ENCODE data around the gene NTSR1.

Gene NTSR1

DNA sequence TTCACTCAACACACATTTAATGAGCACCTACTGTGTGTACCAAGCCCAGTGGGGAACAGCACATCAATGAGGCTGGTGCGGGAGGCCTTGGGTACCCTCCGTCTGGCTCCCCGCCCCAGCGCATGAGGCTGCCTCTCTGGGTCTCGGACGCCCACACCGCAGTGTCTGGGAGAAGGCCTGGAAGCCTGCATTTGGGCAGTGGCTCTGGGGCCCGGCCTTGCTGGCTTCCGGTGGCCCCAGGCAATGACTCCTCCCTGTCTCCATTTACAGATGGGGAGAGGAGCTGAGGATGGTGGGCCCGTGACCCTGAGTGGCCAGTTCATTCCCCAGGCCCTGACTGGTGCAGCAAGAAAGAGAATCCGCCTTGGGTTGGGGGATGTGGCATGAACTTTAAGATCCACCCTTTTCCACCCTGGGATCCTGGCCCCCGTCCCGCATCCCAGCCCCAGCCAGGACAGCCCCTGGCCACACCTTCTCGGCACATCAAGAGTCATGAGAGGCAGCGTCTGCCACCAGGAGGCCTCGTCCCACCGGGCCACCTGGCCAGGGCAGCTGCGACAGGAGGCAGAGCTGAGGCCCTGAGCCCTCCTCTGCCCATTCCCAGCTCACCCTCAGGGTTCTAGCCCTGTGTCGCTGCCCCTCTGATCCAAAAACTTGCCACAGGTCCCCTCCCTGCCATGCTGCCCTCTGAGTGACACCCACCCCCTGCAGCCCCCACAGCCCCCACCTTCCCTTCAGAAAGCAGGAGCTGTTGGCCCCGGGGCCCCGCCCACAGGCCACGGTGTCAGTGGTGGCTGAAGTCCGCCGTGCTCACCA lies 70.2 kb downstream of the NTSR1 start:
- Histone ChIP-seq H3K36me3 (ENCODE audit: insufficient read depth, low read length) (no peaks in the 10 kb centered on the region), H3K27me3 (ENCODE audit: control insufficient read depth in 1 of 2, insufficient read depth in 2 of 2, low read length in 2 of 2) (no peaks in the 10 kb centered on the region), H3K9me3 (ENCODE audit: low read length) (no peaks in the 10 kb centered on the region), H3K27ac (ENCODE audit: low read depth, low read length) (no peak overlapping the region), H3K4me1 (ENCODE audit: insufficient read depth, low read length) (peaks cover 10% of the 10 kb centered on the region), H3K9ac (ENCODE audit: low read length) (no peak overlapping the region), H3K4me3 (ENCODE audit: low read depth in 1 of 2, low read length in 2 of 2) (no peak overlapping the region)

GRCh38 chr20:62779417-62779685 lies 70.7 kb downstream of the NTSR1 start:
- no peaks in the 10 kb centered on the region for H3K36me3 ChIP-seq (ENCODE audit: insufficient read depth, low read length)
- peaks cover 10% of the 10 kb centered on the region for H3K4me1 ChIP-seq (ENCODE audit: insufficient read depth, low read length)
- no peak overlapping the region for H3K9ac ChIP-seq (ENCODE audit: low read length)
- no peaks in the 10 kb centered on the region for H3K9me3 ChIP-seq (ENCODE audit: low read length)
- H3K4me3 ChIP-seq (ENCODE audit: low read depth in 1 of 2, low read length in 2 of 2) = no peak overlapping the region
- no peaks in the 10 kb centered on the region for H3K27me3 ChIP-seq (ENCODE audit: control insufficient read depth in 1 of 2, insufficient read depth in 2 of 2, low read length in 2 of 2)
- no peak overlapping the region for H3K27ac ChIP-seq (ENCODE audit: low read depth, low read length)

- no peak overlapping the region for H3K9ac ChIP-seq (ENCODE audit: low read length)
- peaks cover 10% of the 10 kb centered on the region for H3K4me1 ChIP-seq (ENCODE audit: insufficient read depth, low read length)
- H3K27me3 ChIP-seq (ENCODE audit: control insufficient read depth in 1 of 2, insufficient read depth in 2 of 2, low read length in 2 of 2) = no peaks in the 10 kb centered on the region
- no peaks in the 10 kb centered on the region for H3K36me3 ChIP-seq (ENCODE audit: insufficient read depth, low read length)
- no peak overlapping the region for H3K4me3 ChIP-seq (ENCODE audit: low read depth in 1 of 2, low read length in 2 of 2)
- no peak overlapping the region for H3K27ac ChIP-seq (ENCODE audit: low read depth, low read length)
- no peaks in the 10 kb centered on the region for H3K9me3 ChIP-seq (ENCODE audit: low read length)
Measured at GRCh38 chr20:62780204-62780603, 71.6 kb downstream of the NTSR1 start.

GRCh38 chr20:62780696-62781095 lies 72.1 kb downstream of the NTSR1 start:
- H3K9ac ChIP-seq (ENCODE audit: low read length) = no peak overlapping the region
- H3K4me1 ChIP-seq (ENCODE audit: insufficient read depth, low read length) = peaks cover 10% of the 10 kb centered on the region
- no peaks in the 10 kb centered on the region for H3K36me3 ChIP-seq (ENCODE audit: insufficient read depth, low read length)
- no peaks in the 10 kb centered on the region for H3K27me3 ChIP-seq (ENCODE audit: control insufficient read depth in 1 of 2, insufficient read depth in 2 of 2, low read length in 2 of 2)
- no peak overlapping the region for H3K4me3 ChIP-seq (ENCODE audit: low read depth in 1 of 2, low read length in 2 of 2)
- H3K27ac ChIP-seq (ENCODE audit: low read depth, low read length) = no peak overlapping the region
- no peaks in the 10 kb centered on the region for H3K9me3 ChIP-seq (ENCODE audit: low read length)

DNA sequence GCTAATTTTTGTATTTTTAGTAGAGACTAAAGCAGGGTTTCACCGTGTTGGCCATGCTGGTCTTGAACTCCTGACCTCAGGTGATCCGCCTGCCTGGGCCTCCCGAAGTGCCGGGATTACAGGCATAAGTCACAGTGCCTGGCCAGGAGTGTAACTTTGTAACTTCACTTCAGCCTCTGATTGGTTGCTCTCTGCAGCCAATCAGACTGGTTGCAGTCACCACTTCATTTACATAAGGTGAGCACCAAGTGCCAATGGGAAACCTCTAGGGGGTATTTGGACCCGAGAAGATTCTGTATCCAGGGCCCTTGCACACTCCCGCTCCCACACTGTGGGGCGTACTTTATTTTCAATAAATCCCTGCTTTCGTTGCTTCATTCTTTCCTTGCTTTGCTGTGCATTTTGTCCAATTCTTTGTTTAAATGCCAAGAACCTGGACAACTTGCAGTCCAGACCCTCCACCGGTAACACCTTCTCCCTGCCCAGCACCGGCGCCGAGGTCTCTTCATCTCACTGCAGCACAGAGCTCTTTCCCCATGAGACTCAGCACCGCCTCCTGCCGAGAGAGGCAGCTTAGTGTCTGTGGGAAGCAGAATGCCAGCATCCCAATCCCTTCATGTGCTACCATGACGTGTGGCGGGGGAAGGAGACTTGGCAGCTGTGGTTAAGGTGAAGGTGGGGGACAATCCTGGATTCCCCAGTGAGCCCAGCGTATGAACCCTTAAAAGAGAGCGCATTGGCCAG lies 73.7 kb downstream of the NTSR1 start:
- H3K27me3 ChIP-seq (ENCODE audit: control insufficient read depth in 1 of 2, insufficient read depth in 2 of 2, low read length in 2 of 2) = no peaks in the 10 kb centered on the region
- no peak overlapping the region for H3K9ac ChIP-seq (ENCODE audit: low read length)
- no peaks in the 10 kb centered on the region for H3K36me3 ChIP-seq (ENCODE audit: insufficient read depth, low read length)
- H3K27ac ChIP-seq (ENCODE audit: low read depth, low read length) = no peak overlapping the region
- H3K4me1 ChIP-seq (ENCODE audit: insufficient read depth, low read length) = peaks cover 10% of the 10 kb centered on the region
- H3K9me3 ChIP-seq (ENCODE audit: low read length) = no peaks in the 10 kb centered on the region
- H3K4me3 ChIP-seq (ENCODE audit: low read depth in 1 of 2, low read length in 2 of 2) = no peak overlapping the region

DNA sequence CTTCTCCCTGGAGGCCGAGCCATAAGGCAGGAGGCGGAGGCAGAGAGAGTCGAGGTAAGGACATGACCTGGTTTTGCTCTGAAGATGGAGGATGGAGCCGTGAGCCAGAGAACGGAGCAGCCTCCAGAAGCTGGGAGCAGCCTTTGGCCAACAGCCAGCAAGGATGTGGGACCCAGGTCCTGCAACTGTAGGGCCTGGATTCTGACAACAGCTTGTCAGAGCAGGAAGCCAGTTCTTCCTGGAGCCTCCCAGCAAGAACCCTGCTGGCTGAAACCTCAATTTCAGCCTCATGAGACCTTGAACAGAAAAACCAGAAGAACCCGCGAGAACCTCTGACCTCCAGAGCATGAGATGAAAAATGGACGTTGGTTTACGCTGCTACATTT lies 74.2 kb downstream of the NTSR1 start:
- H3K9ac ChIP-seq (ENCODE audit: low read length) = no peak overlapping the region
- no peaks in the 10 kb centered on the region for H3K27me3 ChIP-seq (ENCODE audit: control insufficient read depth in 1 of 2, insufficient read depth in 2 of 2, low read length in 2 of 2)
- H3K4me3 ChIP-seq (ENCODE audit: low read depth in 1 of 2, low read length in 2 of 2) = no peak overlapping the region
- no peak overlapping the region for H3K27ac ChIP-seq (ENCODE audit: low read depth, low read length)
- H3K9me3 ChIP-seq (ENCODE audit: low read length) = no peaks in the 10 kb centered on the region
- peaks cover 10% of the 10 kb centered on the region for H3K4me1 ChIP-seq (ENCODE audit: insufficient read depth, low read length)
- no peaks in the 10 kb centered on the region for H3K36me3 ChIP-seq (ENCODE audit: insufficient read depth, low read length)

- no peaks in the 10 kb centered on the region for H3K36me3 ChIP-seq (ENCODE audit: insufficient read depth, low read length)
- H3K27me3 ChIP-seq (ENCODE audit: control insufficient read depth in 1 of 2, insufficient read depth in 2 of 2, low read length in 2 of 2) = no peaks in the 10 kb centered on the region
- no peak overlapping the region for H3K9ac ChIP-seq (ENCODE audit: low read length)
- H3K4me3 ChIP-seq (ENCODE audit: low read depth in 1 of 2, low read length in 2 of 2) = no peak overlapping the region
- H3K4me1 ChIP-seq (ENCODE audit: insufficient read depth, low read length) = peaks cover 10% of the 10 kb centered on the region
- no peak overlapping the region for H3K27ac ChIP-seq (ENCODE audit: low read depth, low read length)
- H3K9me3 ChIP-seq (ENCODE audit: low read length) = no peaks in the 10 kb centered on the region
Measured at GRCh38 chr20:62784497-62784896, 75.9 kb downstream of the NTSR1 start.

- no peaks in the 10 kb centered on the region for H3K36me3 ChIP-seq (ENCODE audit: insufficient read depth, low read length)
- no peak overlapping the region for H3K27ac ChIP-seq (ENCODE audit: low read depth, low read length)
- no peaks in the 10 kb centered on the region for H3K27me3 ChIP-seq (ENCODE audit: control insufficient read depth in 1 of 2, insufficient read depth in 2 of 2, low read length in 2 of 2)
- peaks cover 10% of the 10 kb centered on the region for H3K4me1 ChIP-seq (ENCODE audit: insufficient read depth, low read length)
- H3K9me3 ChIP-seq (ENCODE audit: low read length) = no peaks in the 10 kb centered on the region
- H3K4me3 ChIP-seq (ENCODE audit: low read depth in 1 of 2, low read length in 2 of 2) = no peak overlapping the region
- no peak overlapping the region for H3K9ac ChIP-seq (ENCODE audit: low read length)
Measured at GRCh38 chr20:62785393-62785792, 76.8 kb downstream of the NTSR1 start.

GRCh38 chr20:62786157-62786556 lies 77.5 kb downstream of the NTSR1 start:
- Histone ChIP-seq H3K4me1 (ENCODE audit: insufficient read depth, low read length) (peaks cover 10% of the 10 kb centered on the region), H3K36me3 (ENCODE audit: insufficient read depth, low read length) (no peaks in the 10 kb centered on the region), H3K9me3 (ENCODE audit: low read length) (no peaks in the 10 kb centered on the region), H3K4me3 (ENCODE audit: low read depth in 1 of 2, low read length in 2 of 2) (no peak overlapping the region), H3K9ac (ENCODE audit: low read length) (no peak overlapping the region), H3K27ac (ENCODE audit: low read depth, low read length) (no peak overlapping the region), H3K27me3 (ENCODE audit: control insufficient read depth in 1 of 2, insufficient read depth in 2 of 2, low read length in 2 of 2) (no peaks in the 10 kb centered on the region)

- no peak overlapping the region for H3K27ac ChIP-seq (ENCODE audit: low read depth, low read length)
Measured at GRCh38 chr20:62787321-62787720, 78.7 kb downstream of the NTSR1 start.

DNA sequence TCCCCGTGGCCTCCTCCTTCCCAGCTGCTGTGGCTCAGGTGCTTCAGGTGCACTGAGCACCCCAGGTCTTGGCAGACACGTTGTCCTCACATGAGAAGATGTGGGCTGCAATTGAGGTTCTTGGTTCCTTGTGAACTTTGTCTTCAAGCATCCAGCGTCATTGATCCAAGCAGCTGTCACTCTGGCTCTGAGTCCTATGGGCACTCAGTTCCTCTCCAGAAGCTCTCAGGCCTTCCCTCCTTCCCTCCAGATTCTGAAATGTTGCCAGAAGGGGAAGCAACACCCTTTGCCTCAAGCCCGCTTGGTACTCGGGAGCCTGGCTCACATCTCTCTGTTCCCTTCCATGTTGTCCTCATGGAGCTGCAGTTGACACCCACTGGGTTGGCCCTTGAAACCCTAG lies 79.2 kb downstream of the NTSR1 start:
- H3K27ac ChIP-seq (ENCODE audit: low read depth, low read length) = no peak overlapping the region

More at GRCh38 chr20:62787321-62787720, 78.7 kb downstream of the NTSR1 start:
- H3K27me3 ChIP-seq (ENCODE audit: control insufficient read depth in 1 of 2, insufficient read depth in 2 of 2, low read length in 2 of 2) = no peaks in the 10 kb centered on the region
- H3K36me3 ChIP-seq (ENCODE audit: insufficient read depth, low read length) = no peaks in the 10 kb centered on the region
- no peak overlapping the region for H3K4me3 ChIP-seq (ENCODE audit: low read depth in 1 of 2, low read length in 2 of 2)
- no peaks in the 10 kb centered on the region for H3K9me3 ChIP-seq (ENCODE audit: low read length)
- H3K9ac ChIP-seq (ENCODE audit: low read length) = no peak overlapping the region
- H3K4me1 ChIP-seq (ENCODE audit: insufficient read depth, low read length) = peaks cover 10% of the 10 kb centered on the region

DNA sequence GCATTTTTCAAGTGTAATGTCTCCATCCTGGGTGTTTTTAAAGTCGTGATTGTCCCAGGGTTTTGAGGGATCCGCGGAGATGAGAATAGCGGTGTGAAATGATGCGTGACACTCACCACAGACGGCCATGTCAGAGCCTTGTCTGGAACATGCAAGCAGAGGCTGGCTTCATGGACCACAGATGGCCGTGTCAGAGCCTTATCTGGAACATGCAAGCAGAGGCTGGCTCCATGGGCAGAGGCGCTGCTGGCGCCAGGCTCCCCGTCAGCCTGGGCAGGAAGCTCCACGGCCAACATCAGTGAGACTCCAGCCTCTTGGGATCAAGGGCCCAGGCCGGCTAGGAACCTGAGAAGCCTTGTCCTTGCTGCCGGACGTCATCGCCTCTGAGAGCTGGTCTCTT lies 80.0 kb downstream of the NTSR1 start:
- Histone ChIP-seq H3K4me1 (ENCODE audit: insufficient read depth, low read length) (peaks cover 3% of the 10 kb centered on the region), H3K9ac (ENCODE audit: low read length) (no peak overlapping the region), H3K27me3 (ENCODE audit: control insufficient read depth in 1 of 2, insufficient read depth in 2 of 2, low read length in 2 of 2) (no peaks in the 10 kb centered on the region), H3K27ac (ENCODE audit: low read depth, low read length) (no peak overlapping the region), H3K36me3 (ENCODE audit: insufficient read depth, low read length) (no peaks in the 10 kb centered on the region), H3K4me3 (ENCODE audit: low read depth in 1 of 2, low read length in 2 of 2) (no peak overlapping the region), H3K9me3 (ENCODE audit: low read length) (no peaks in the 10 kb centered on the region)

More for the DNA sequence above, 79.2 kb downstream of the NTSR1 start:
- Histone ChIP-seq H3K4me3 (ENCODE audit: low read depth in 1 of 2, low read length in 2 of 2) (no peak overlapping the region), H3K27me3 (ENCODE audit: control insufficient read depth in 1 of 2, insufficient read depth in 2 of 2, low read length in 2 of 2) (no peaks in the 10 kb centered on the region), H3K4me1 (ENCODE audit: insufficient read depth, low read length) (peaks cover 7% of the 10 kb centered on the region), H3K9me3 (ENCODE audit: low read length) (no peaks in the 10 kb centered on the region), H3K36me3 (ENCODE audit: insufficient read depth, low read length) (no peaks in the 10 kb centered on the region), H3K9ac (ENCODE audit: low read length) (no peak overlapping the region)

Measured in muscle layer of colon (tissue), 2 donors.